Loucy (cell line): ENCODE data around the gene ZNF708.
"Not testable (repeated sequence)": the region's sequence is repeated elsewhere in the genome, so short reads cannot be mapped to it uniquely, and the experiment has no call there.

Source experiments
- H2AFZ ChIP-seq: fragments of 200-600 bp; sonication (generic); 2 replicates; pipeline ENCODE4 v1.6.0; 2016; ENCODE audit warnings: antibody characterized with exemption, mild to moderate bottlenecking, low read length, moderate library complexity
- H3F3A ChIP-seq: fragments of 200-600 bp; 2 replicates; pipeline ENCODE4 v1.6.0; 2016; ENCODE audit warnings: antibody characterized with exemption, low read depth, mild to moderate bottlenecking
- H3K27me3 ChIP-seq: fragments of 200-600 bp; sonication (generic); 2 replicates; pipeline ENCODE4 v1.6.1; 2014; ENCODE audit warnings: low read length, mild to moderate bottlenecking; ENCODE audit not compliant: insufficient read depth, poor library complexity, severe bottlenecking
- H3K36me3 ChIP-seq: fragments of 200-600 bp; sonication (generic); 2 replicates; pipeline ENCODE4 v1.6.1; 2016; ENCODE audit warnings: low read length; ENCODE audit not compliant: insufficient read depth
- H3K4me1 ChIP-seq: fragments of 200-600 bp; sonication (generic); 2 replicates; pipeline ENCODE4 v1.5.1; 2014; ENCODE audit warnings: low read length, mild to moderate bottlenecking; ENCODE audit not compliant: insufficient read depth, poor library complexity, severe bottlenecking
- H3K4me2 ChIP-seq: fragments of 200-600 bp; sonication (generic); 2 replicates; pipeline ENCODE4 v1.6.0; 2014; ENCODE audit warnings: antibody characterized with exemption, low read length, low read depth, mild to moderate bottlenecking; ENCODE audit not compliant: poor library complexity, severe bottlenecking
- H3K4me3 ChIP-seq: fragments of 200-600 bp; sonication (generic); 2 replicates; pipeline ENCODE4 v1.5.1; 2014; ENCODE audit warnings: low read length, mild to moderate bottlenecking, mixed read lengths; ENCODE audit not compliant: poor library complexity, severe bottlenecking
- H3K79me2 ChIP-seq: fragments of 200-600 bp; sonication (generic); 2 replicates; pipeline ENCODE4 v1.6.1; 2014; ENCODE audit warnings: low read length; ENCODE audit not compliant: insufficient read depth
- H3K9ac ChIP-seq: fragments of 200-600 bp; sonication (generic); 2 replicates; pipeline ENCODE4 v1.6.0; 2014; ENCODE audit warnings: mild to moderate bottlenecking, low read depth, low read length, moderate library complexity; ENCODE audit not compliant: poor library complexity, severe bottlenecking
- H3K9me2 ChIP-seq: fragments of 200-600 bp; sonication (generic); replicated peaks from 2 replicates; pipeline ENCODE4 v1.6.1; 2016; ENCODE audit warnings: low read depth, low read length, mixed read lengths
- H3K9me3 ChIP-seq: fragments of 200-600 bp; sonication (generic); 2 replicates; pipeline ENCODE4 v1.6.1; 2014; ENCODE audit warnings: mild to moderate bottlenecking, antibody characterized with exemption, low read length, low read depth; ENCODE audit not compliant: insufficient read depth
- H4K20me1 ChIP-seq: fragments of 200-600 bp; sonication (generic); 2 replicates; pipeline ENCODE4 v1.6.0; 2014; ENCODE audit warnings: antibody characterized with exemption, low read length, mild to moderate bottlenecking; ENCODE audit not compliant: insufficient read depth, poor library complexity, severe bottlenecking
- CTCF ChIP-seq: fragments of 200-600 bp; sonication (generic); conservative IDR thresholded peaks from 2 replicates; pipeline ENCODE4 v1.5.1; 2014; ENCODE audit warnings: mild to moderate bottlenecking, antibody characterized with exemption, low read length
- EZH2phosphoT487 ChIP-seq: fragments of 200-600 bp; IDR thresholded peaks from 2 replicates; pipeline ENCODE4 v1.6.1; 2018; ENCODE audit warnings: antibody characterized with exemption, mild to moderate bottlenecking, moderate library complexity, borderline replicate concordance

Gene ZNF708

DNA sequence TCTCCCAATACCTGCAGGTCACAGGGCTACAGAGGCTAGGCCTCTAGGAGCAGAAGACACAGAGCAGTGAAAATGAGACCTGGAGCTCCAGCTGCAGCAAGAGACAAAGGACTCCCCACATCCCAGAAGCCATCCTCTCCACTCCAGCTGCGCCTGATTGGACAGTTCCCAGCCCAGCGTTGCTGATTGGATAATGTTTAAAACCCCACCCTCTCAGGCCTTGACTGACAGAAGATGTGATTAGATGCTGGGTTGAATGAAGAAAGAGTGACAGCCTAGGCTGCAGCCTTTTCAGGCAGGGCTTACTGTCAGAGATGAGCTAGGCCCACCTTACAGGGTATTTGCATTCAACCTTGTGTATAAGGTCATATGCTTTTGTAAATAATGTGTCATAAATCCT lies 59.4 kb downstream of the ZNF708 start:
- no peaks in the 10 kb centered on the region for H3K79me2 ChIP-seq
- no peak overlapping the region for H3K4me2 ChIP-seq
- TF ChIP-seq CTCF (no peak), EZH2phosphoT487 (no peak)
- H3K9me3 ChIP-seq: no peaks in the 10 kb centered on the region; the same call in 1 of the 2 replicates
- H3K4me3 ChIP-seq: no peak overlapping the region
- H3K9ac ChIP-seq: no peak overlapping the region
- no peaks in the 10 kb centered on the region for H3F3A ChIP-seq
- no peaks in the 10 kb centered on the region for H4K20me1 ChIP-seq
- H3K36me3 ChIP-seq: no peaks in the 10 kb centered on the region
- no peaks in the 10 kb centered on the region for H3K9me2 ChIP-seq
- H3K4me1 ChIP-seq: no peaks in the 10 kb centered on the region
- H3K27me3 ChIP-seq: no peaks in the 10 kb centered on the region
- no peak overlapping the region for H2AFZ ChIP-seq

- TF ChIP-seq CTCF: no peak
- TF ChIP-seq EZH2phosphoT487: no peak
- H3K9me3 ChIP-seq: peaks cover 9% of the 10 kb centered on the region; the same call in 1 of the 2 replicates
- no peak overlapping the region for H2AFZ ChIP-seq
- no peak overlapping the region for H3K9ac ChIP-seq
- H3K4me1 ChIP-seq: no peaks in the 10 kb centered on the region
- no peaks in the 10 kb centered on the region for H3K27me3 ChIP-seq
- no peaks in the 10 kb centered on the region for H3K9me2 ChIP-seq
- no peaks in the 10 kb centered on the region for H3K36me3 ChIP-seq
- no peaks in the 10 kb centered on the region for H4K20me1 ChIP-seq
- no peak overlapping the region for H3K4me3 ChIP-seq
- no peaks in the 10 kb centered on the region for H3F3A ChIP-seq
- H3K79me2 ChIP-seq: no peaks in the 10 kb centered on the region
- no peak overlapping the region for H3K4me2 ChIP-seq
These were observed 64.3 kb downstream of the ZNF708 start for GRCh38 chr19:21264891-21265290.

DNA sequence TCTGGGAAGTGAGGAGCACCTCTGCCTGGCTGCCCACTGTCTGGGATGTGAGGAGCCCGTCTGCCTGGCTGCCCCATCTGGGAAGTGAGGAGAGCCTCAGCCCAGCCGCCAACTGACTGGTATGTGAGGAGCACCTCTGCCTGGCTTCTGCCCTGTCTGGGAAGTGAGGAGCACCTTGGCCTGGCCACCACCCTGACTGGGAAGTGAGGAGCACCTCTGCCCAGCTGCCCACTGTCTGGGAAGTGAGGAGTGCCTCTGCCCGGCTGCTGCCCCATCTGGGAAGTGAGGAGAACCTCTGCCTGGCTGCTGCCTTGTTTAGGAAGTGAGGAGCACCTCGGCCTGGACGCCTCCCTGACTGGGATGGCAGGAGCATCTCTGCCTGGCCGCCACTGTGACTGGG lies 64.8 kb downstream of the ZNF708 start:
- H3K4me3 ChIP-seq: no peak overlapping the region
- TF ChIP-seq EZH2phosphoT487 (no peak), CTCF (no peak)
- no peaks in the 10 kb centered on the region for H3K36me3 ChIP-seq
- no peaks in the 10 kb centered on the region for H3F3A ChIP-seq
- no peaks in the 10 kb centered on the region for H4K20me1 ChIP-seq
- no peaks in the 10 kb centered on the region for H3K4me1 ChIP-seq
- no peaks in the 10 kb centered on the region for H3K79me2 ChIP-seq
- no peaks in the 10 kb centered on the region for H3K9me2 ChIP-seq
- H3K9ac ChIP-seq: no peak overlapping the region
- peaks cover 9% of the 10 kb centered on the region; the same call in 1 of the 2 replicates for H3K9me3 ChIP-seq
- no peak overlapping the region for H3K4me2 ChIP-seq
- H2AFZ ChIP-seq: no peak overlapping the region
- no peaks in the 10 kb centered on the region for H3K27me3 ChIP-seq

DNA sequence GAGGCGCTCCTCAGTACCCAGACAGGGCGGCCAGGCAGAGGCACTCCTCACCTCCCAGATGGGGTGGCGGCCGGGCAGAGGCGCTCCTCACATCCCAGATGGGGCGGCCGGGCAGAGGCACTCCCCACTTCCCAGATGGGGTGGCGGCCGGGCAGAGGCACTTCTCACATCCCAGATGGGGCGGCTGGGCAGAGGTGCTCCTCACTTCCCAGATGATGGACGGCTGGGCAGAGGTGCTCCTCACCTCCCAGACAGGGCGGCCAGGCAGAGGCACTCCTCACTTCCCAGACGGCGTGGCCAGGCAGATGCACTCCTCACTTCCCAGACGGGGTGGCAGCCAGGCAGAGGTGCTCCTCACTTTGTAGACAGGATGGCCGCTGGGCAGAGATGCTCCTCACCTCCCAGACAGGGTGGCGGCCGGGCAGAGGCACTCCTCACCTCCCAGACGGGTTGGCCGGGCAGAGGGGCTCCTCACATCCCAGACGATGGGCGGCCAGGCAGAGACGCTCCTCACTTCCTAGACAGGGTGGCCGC lies 68.3 kb downstream of the ZNF708 start:
- H3K4me2 ChIP-seq, H3K9me2 ChIP-seq, H4K20me1 ChIP-seq, H3K27me3 ChIP-seq, H3K4me3 ChIP-seq, H3K4me1 ChIP-seq, H3K9me3 ChIP-seq, H2AFZ ChIP-seq, H3K9ac ChIP-seq, H3K79me2 ChIP-seq, H3F3A ChIP-seq, H3K36me3 ChIP-seq: not testable (repeated sequence)
